Esophagus muscularis mucosa (tissue), 4 donors: ENCODE results near the gene CREBRF.

Experiments used
- EP300 ChIP-seq: sonication (generic); formaldehyde crosslinking; IDR thresholded peaks from one replicate; pipeline ENCODE4 v1.6.1; 2017; ENCODE audit warnings: antibody characterized with exemption
- POLR2A ChIP-seq: fragments of 450-650 bp; IDR thresholded peaks from one replicate; pipeline ENCODE4 v1.6.1; 2017; ENCODE audit warnings: antibody characterized with exemption, moderate library complexity, mild to moderate bottlenecking, low read depth
- POLR2AphosphoS5 ChIP-seq, 2 donors: sonication (generic); formaldehyde crosslinking; IDR thresholded peaks; one replicate each; pipeline ENCODE4 v1.6.1; 2017; ENCODE audit warnings: antibody characterized with exemption in 2 of 2
- TF ChIP-seq, protein P1 (sequence below), 3 experiments: fragments of 200-600 bp in 2 of 3; fragments of 450-650 bp in 1 of 3; sonication (generic) in 2 of 3; IDR thresholded peaks; one replicate each; pipeline ENCODE4 v1.5.1; 2017 to 2019; ENCODE audit warnings: antibody characterized with exemption in 3 of 3, mild to moderate bottlenecking in 2 of 3, moderate library complexity in 1 of 3

DNA sequence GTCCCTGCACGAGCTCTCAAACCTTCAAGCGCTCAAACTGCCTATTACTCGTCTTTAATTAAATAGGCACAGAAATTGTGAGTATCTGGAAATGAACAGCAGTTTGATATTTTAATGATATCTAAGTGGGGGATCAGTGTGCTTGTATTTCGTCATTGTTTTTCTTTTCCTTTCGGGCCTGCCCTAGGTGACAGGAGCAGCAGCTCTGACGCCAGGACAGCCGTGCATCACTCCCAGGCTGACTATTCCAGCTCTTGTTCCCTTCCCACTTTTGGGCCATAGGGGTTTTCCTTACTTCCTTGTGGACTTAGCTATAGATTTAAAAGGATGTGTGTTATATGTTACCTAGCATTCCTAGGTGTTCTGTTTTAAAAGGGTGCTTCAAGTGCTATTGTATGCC is 97.7 kb downstream of the CREBRF start:
- TF ChIP-seq POLR2A: no peak
- TF ChIP-seq, protein P1, sequence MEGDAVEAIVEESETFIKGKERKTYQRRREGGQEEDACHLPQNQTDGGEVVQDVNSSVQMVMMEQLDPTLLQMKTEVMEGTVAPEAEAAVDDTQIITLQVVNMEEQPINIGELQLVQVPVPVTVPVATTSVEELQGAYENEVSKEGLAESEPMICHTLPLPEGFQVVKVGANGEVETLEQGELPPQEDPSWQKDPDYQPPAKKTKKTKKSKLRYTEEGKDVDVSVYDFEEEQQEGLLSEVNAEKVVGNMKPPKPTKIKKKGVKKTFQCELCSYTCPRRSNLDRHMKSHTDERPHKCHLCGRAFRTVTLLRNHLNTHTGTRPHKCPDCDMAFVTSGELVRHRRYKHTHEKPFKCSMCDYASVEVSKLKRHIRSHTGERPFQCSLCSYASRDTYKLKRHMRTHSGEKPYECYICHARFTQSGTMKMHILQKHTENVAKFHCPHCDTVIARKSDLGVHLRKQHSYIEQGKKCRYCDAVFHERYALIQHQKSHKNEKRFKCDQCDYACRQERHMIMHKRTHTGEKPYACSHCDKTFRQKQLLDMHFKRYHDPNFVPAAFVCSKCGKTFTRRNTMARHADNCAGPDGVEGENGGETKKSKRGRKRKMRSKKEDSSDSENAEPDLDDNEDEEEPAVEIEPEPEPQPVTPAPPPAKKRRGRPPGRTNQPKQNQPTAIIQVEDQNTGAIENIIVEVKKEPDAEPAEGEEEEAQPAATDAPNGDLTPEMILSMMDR (IDR thresholded peaks at IDR 0.05): no peak
- TF ChIP-seq EP300: no peak
- no peak for TF ChIP-seq POLR2AphosphoS5 (IDR thresholded peaks at IDR 0.05)
